Adipocyte (in vitro differentiated cells): ENCODE measurements around the gene JDP2.

Experiments
- DNase-seq: peaks from one replicate; pipeline ENCODE4 v3.0.0-alpha.2; 2015; ENCODE audit warnings: low read depth
- H3K27me3 ChIP-seq: replicated peaks from 2 replicates; pipeline ENCODE4 v1.7.0; 2013; ENCODE audit warnings: mild to moderate bottlenecking, low read length, moderate library complexity; ENCODE audit not compliant: control insufficient read depth, insufficient read depth
- H3K36me3 ChIP-seq: 2 replicates; pipeline ENCODE4 v1.7.0; 2013; ENCODE audit warnings: low read length, mild to moderate bottlenecking, moderate library complexity; ENCODE audit not compliant: control insufficient read depth, insufficient read depth, severe bottlenecking
- H3K4me1 ChIP-seq: 2 replicates; pipeline ENCODE4 v1.7.0; 2013; ENCODE audit warnings: mild to moderate bottlenecking, low read length, moderate library complexity; ENCODE audit not compliant: control insufficient read depth, insufficient read depth
- H3K4me3 ChIP-seq: 2 replicates; pipeline ENCODE4 v1.7.0; 2013; ENCODE audit warnings: mild to moderate bottlenecking, low read length, moderate library complexity
- H3K9ac ChIP-seq: 2 replicates; pipeline ENCODE4 v1.7.0; 2013; ENCODE audit warnings: mild to moderate bottlenecking, low read length, moderate library complexity
- H3K9me3 ChIP-seq: 2 replicates; pipeline ENCODE4 v1.7.0; 2013; ENCODE audit warnings: mild to moderate bottlenecking, low read length, moderate library complexity; ENCODE audit not compliant: control insufficient read depth

Gene JDP2

GRCh38 chr14:75459099-75459741 lies 31.4 kb downstream of the JDP2 start:
- Histone ChIP-seq H3K4me3 (no peak overlapping the region), H3K9me3 (no peaks in the 10 kb centered on the region), H3K9ac (no peak overlapping the region), H3K4me1 (peaks cover 29% of the 10 kb centered on the region), H3K36me3 (peaks cover 38% of the 10 kb centered on the region), H3K27me3 (no peaks in the 10 kb centered on the region)
- no peak for DNase-seq

GRCh38 chr14:75459791-75460190 lies 32.0 kb downstream of the JDP2 start:
- Histone ChIP-seq H3K36me3 (peaks cover 43% of the 10 kb centered on the region), H3K9ac (no peak overlapping the region), H3K27me3 (no peaks in the 10 kb centered on the region), H3K9me3 (no peaks in the 10 kb centered on the region), H3K4me1 (peaks cover 23% of the 10 kb centered on the region), H3K4me3 (no peak overlapping the region)
- no peak for DNase-seq

GRCh38 chr14:75460394-75460793 lies 32.6 kb downstream of the JDP2 start:
- Histone ChIP-seq H3K9me3 (no peaks in the 10 kb centered on the region), H3K36me3 (peaks cover 49% of the 10 kb centered on the region), H3K27me3 (no peaks in the 10 kb centered on the region), H3K4me1 (peaks cover 17% of the 10 kb centered on the region), H3K9ac (no peak overlapping the region), H3K4me3 (no peak overlapping the region)
- DNase-seq: no peak

- H3K4me1 ChIP-seq: peaks cover 14% of the 10 kb centered on the region
- H3K9ac ChIP-seq: no peak overlapping the region
- no peaks in the 10 kb centered on the region for H3K9me3 ChIP-seq
- no peaks in the 10 kb centered on the region for H3K27me3 ChIP-seq
- H3K36me3 ChIP-seq: peaks cover 53% of the 10 kb centered on the region
- DNase-seq: no peak
- H3K4me3 ChIP-seq: no peak overlapping the region
These were observed 33.5 kb downstream of the JDP2 start for GRCh38 chr14:75461303-75461702.

- no peak overlapping the region for H3K4me3 ChIP-seq
- no peak for DNase-seq
- peaks cover 14% of the 10 kb centered on the region for H3K4me1 ChIP-seq
- H3K9me3 ChIP-seq: no peaks in the 10 kb centered on the region
- no peak overlapping the region for H3K9ac ChIP-seq
- no peaks in the 10 kb centered on the region for H3K27me3 ChIP-seq
- H3K36me3 ChIP-seq: peaks cover 53% of the 10 kb centered on the region
These were observed 34.0 kb downstream of the JDP2 start for GRCh38 chr14:75461755-75462349.

- H3K9me3 ChIP-seq: no peaks in the 10 kb centered on the region
- H3K27me3 ChIP-seq: no peaks in the 10 kb centered on the region
- no peak for DNase-seq
- peaks cover 12% of the 10 kb centered on the region for H3K4me1 ChIP-seq
- no peak overlapping the region for H3K4me3 ChIP-seq
- no peak overlapping the region for H3K9ac ChIP-seq
- peaks cover 58% of the 10 kb centered on the region for H3K36me3 ChIP-seq
These were observed 36.8 kb downstream of the JDP2 start for GRCh38 chr14:75464626-75465025.

- Histone ChIP-seq H3K9ac (no peak overlapping the region), H3K4me1 (peaks cover 10% of the 10 kb centered on the region), H3K36me3 (peaks cover 65% of the 10 kb centered on the region), H3K27me3 (no peaks in the 10 kb centered on the region), H3K9me3 (no peaks in the 10 kb centered on the region), H3K4me3 (no peak overlapping the region)
- DNase-seq: no peak
These were observed 39.9 kb downstream of the JDP2 start for GRCh38 chr14:75467763-75468162.

- Histone ChIP-seq H3K36me3 (peaks cover 66% of the 10 kb centered on the region), H3K4me1 (peaks cover 10% of the 10 kb centered on the region), H3K27me3 (no peaks in the 10 kb centered on the region), H3K9ac (no peak overlapping the region), H3K9me3 (no peaks in the 10 kb centered on the region), H3K4me3 (no peak overlapping the region)
- DNase-seq: no peak
These were observed 41.3 kb downstream of the JDP2 start for GRCh38 chr14:75469164-75469563.

- no peaks in the 10 kb centered on the region for H3K27me3 ChIP-seq
- no peak for DNase-seq
- H3K4me3 ChIP-seq: no peak overlapping the region
- no peaks in the 10 kb centered on the region for H3K9me3 ChIP-seq
- peaks cover 10% of the 10 kb centered on the region for H3K4me1 ChIP-seq
- H3K9ac ChIP-seq: no peak overlapping the region
- peaks cover 66% of the 10 kb centered on the region for H3K36me3 ChIP-seq
These were observed 41.9 kb downstream of the JDP2 start for GRCh38 chr14:75469606-75470237.

- no peaks in the 10 kb centered on the region for H3K27me3 ChIP-seq
- H3K36me3 ChIP-seq: peaks cover 65% of the 10 kb centered on the region
- H3K4me3 ChIP-seq: no peak overlapping the region
- no peak overlapping the region for H3K9ac ChIP-seq
- H3K9me3 ChIP-seq: no peaks in the 10 kb centered on the region
- DNase-seq: no peak
- peaks cover 10% of the 10 kb centered on the region for H3K4me1 ChIP-seq
These were observed 42.5 kb downstream of the JDP2 start for GRCh38 chr14:75470238-75470797.

- Histone ChIP-seq H3K27me3 (no peaks in the 10 kb centered on the region), H3K9ac (no peak overlapping the region), H3K4me3 (no peak overlapping the region), H3K4me1 (peaks cover 10% of the 10 kb centered on the region), H3K36me3 (peaks cover 64% of the 10 kb centered on the region), H3K9me3 (no peaks in the 10 kb centered on the region)
- no peak for DNase-seq
These were observed 43.2 kb downstream of the JDP2 start for GRCh38 chr14:75471059-75471458.
